IMR-90 (cell line): ENCODE results near the gene MYO1A. TPM values are rescaled to one million over a fixed set of nuclear protein-coding genes. Genes with fewer than 3 reads are reported as not detected.

Experiments used
- ATAC-seq: fragments of 200-7000 bp; cut with Tn5 transposase; 2 replicates; pipeline ENCODE4 v1.9.1; 2020; ENCODE audit warnings: low read depth, mild to moderate bottlenecking, moderate library complexity
- BruUV-seq: library from RNA; stranded (reverse); fragments of 400-500 nt; replicated peaks from 2 replicates; lab custom pipeline; 2021; lab: Mats Ljungman, UMichigan
- CTCF ChIA-PET: fragments of 300-600 bp; formaldehyde crosslinking; extraction: SDS; loops from one replicate; lab custom pipeline; 2021; ENCODE audit warnings: antibody characterized with exemption; lab: Yijun Ruan, JAX
- POLR2A ChIA-PET: fragments of 300-600 bp; sonication (Branson Sonifier 250); formaldehyde crosslinking; loops from one replicate; lab custom pipeline; 2022; ENCODE audit warnings: antibody characterized with exemption; ENCODE audit not compliant: unreplicated experiment; lab: Charles Lee
- DNase-seq: peaks from one replicate; pipeline ENCODE4 v3.0.0; 2013
- H2AFZ ChIP-seq: replicated peaks from 2 replicates; pipeline ENCODE3; 2013; ENCODE audit warnings: low read length, mild to moderate bottlenecking; ENCODE audit not compliant: poor library complexity
- H2AK5ac ChIP-seq: 2 replicates; pipeline ENCODE4 v1.6.1; 2013; ENCODE audit warnings: low read depth, low read length, inconsistent platforms
- H2AK9ac ChIP-seq: replicated peaks from 2 replicates; pipeline ENCODE3; 2013; ENCODE audit warnings: mild to moderate bottlenecking, low read depth, low read length, moderate library complexity; ENCODE audit not compliant: poor library complexity
- H2BK120ac ChIP-seq: 2 replicates; pipeline ENCODE4 v1.6.1; 2013; ENCODE audit warnings: low read depth, low read length, inconsistent platforms
- H2BK15ac ChIP-seq: 3 replicates; pipeline ENCODE4 v1.6.1; 2013; ENCODE audit warnings: low read depth, low read length, inconsistent platforms
- H2BK20ac ChIP-seq: 2 replicates; pipeline ENCODE4 v1.6.1; 2013; ENCODE audit warnings: low read depth, mild to moderate bottlenecking, inconsistent platforms, low read length, moderate library complexity
- H2BK5ac ChIP-seq: 2 replicates; pipeline ENCODE4 v1.6.1; 2013; ENCODE audit warnings: mild to moderate bottlenecking, low read depth, low read length, inconsistent platforms; ENCODE audit not compliant: poor library complexity, severe bottlenecking
- H3K14ac ChIP-seq: replicated peaks from 2 replicates; pipeline ENCODE4 v1.6.1; 2013; ENCODE audit warnings: low read depth, low read length, inconsistent platforms
- H3K18ac ChIP-seq: 2 replicates; pipeline ENCODE4 v1.6.1; 2013; ENCODE audit warnings: low read depth, low read length, control low read depth
- H3K23ac ChIP-seq: 2 replicates; pipeline ENCODE4 v1.6.1; 2013; ENCODE audit warnings: low read depth, low read length, inconsistent platforms
- H3K27ac ChIP-seq: 2 replicates; pipeline ENCODE4 v1.5.1; 2013; ENCODE audit warnings: mild to moderate bottlenecking, control low read depth, low read length; ENCODE audit not compliant: insufficient read depth
- H3K27me3 ChIP-seq: 2 replicates; pipeline ENCODE4 v1.6.1; 2013; ENCODE audit warnings: low read length; ENCODE audit not compliant: control insufficient read depth, insufficient read depth
- H3K36me3 ChIP-seq: 2 replicates; pipeline ENCODE4 v1.6.1; 2013; ENCODE audit warnings: low read length, mixed read lengths; ENCODE audit not compliant: control insufficient read depth, insufficient read depth
- H3K4ac ChIP-seq: 2 replicates; pipeline ENCODE4 v1.6.1; 2013; ENCODE audit warnings: low read depth, low read length, inconsistent platforms
- H3K4me1 ChIP-seq: 2 replicates; pipeline ENCODE4 v1.6.1; 2013; ENCODE audit warnings: low read length, mixed read lengths; ENCODE audit not compliant: control insufficient read depth, insufficient read depth
- H3K4me2 ChIP-seq: 2 replicates; pipeline ENCODE4 v1.6.1; 2013; ENCODE audit warnings: low read depth, mild to moderate bottlenecking, control low read depth, low read length, moderate library complexity
- H3K4me3 ChIP-seq: 2 replicates; pipeline ENCODE4 v1.5.1; 2013; ENCODE audit warnings: low read depth, mild to moderate bottlenecking, control low read depth, low read length, moderate library complexity; ENCODE audit not compliant: insufficient read depth
- H3K56ac ChIP-seq: 2 replicates; pipeline ENCODE4 v1.6.1; 2013; ENCODE audit warnings: low read length, inconsistent platforms; ENCODE audit not compliant: insufficient read depth; ENCODE audit errors: extremely low read depth
- H3K79me1 ChIP-seq, 2 experiments: 2 replicates each; pipeline ENCODE4 v1.6.1; 2013; ENCODE audit warnings: low read length in 2 of 2, inconsistent platforms in 1 of 2, low read depth in 1 of 2
- H3K9ac ChIP-seq: 2 replicates; pipeline ENCODE4 v1.6.1; 2013; ENCODE audit warnings: low read depth, low read length, control low read depth
- H3K9me1 ChIP-seq: 2 replicates; pipeline ENCODE4 v1.6.1; 2013; ENCODE audit warnings: low read length, inconsistent platforms; ENCODE audit not compliant: insufficient read depth
- H3K9me3 ChIP-seq: 2 replicates; pipeline ENCODE4 v1.6.1; 2013; ENCODE audit warnings: low read length; ENCODE audit not compliant: control insufficient read depth, insufficient read depth
- H4K20me1 ChIP-seq: 2 replicates; pipeline ENCODE4 v1.6.1; 2013; ENCODE audit warnings: low read length, inconsistent platforms; ENCODE audit not compliant: insufficient read depth
- H4K5ac ChIP-seq: 2 replicates; pipeline ENCODE4 v1.6.1; 2013; ENCODE audit warnings: mild to moderate bottlenecking, low read depth, low read length, control low read depth
- H4K8ac ChIP-seq, 2 experiments: 2 replicates each; pipeline ENCODE4 v1.6.1; 2013; ENCODE audit warnings: low read depth in 2 of 2, low read length in 2 of 2, control low read depth in 1 of 2, inconsistent platforms in 1 of 2
- H4K91ac ChIP-seq: 2 replicates; pipeline ENCODE4 v1.6.1; 2013; ENCODE audit warnings: low read depth, low read length, inconsistent platforms; ENCODE audit not compliant: insufficient read depth
- BHLHE40 ChIP-seq: fragments of 150-350 bp; IDR thresholded peaks from 2 replicates; pipeline ENCODE4 v1.6.1; 2016; ENCODE audit warnings: mild to moderate bottlenecking, low read depth, low read length
- CEBPB ChIP-seq: IDR thresholded peaks from 2 replicates; pipeline ENCODE4 v1.6.1; 2012; ENCODE audit warnings: low read depth, low read length, improper control_type of control experiment
- CHD1 ChIP-seq: IDR thresholded peaks from 2 replicates; pipeline ENCODE4 v1.6.1; 2012; ENCODE audit warnings: low read depth, low read length, improper control_type of control experiment
- CTCF ChIP-seq: conservative IDR thresholded peaks from 2 replicates; pipeline ENCODE4 v1.5.1; 2012; ENCODE audit warnings: mild to moderate bottlenecking, low read depth, low read length, improper control_type of control experiment
- FOS ChIP-seq: fragments of 150-350 bp; IDR thresholded peaks from 2 replicates; pipeline ENCODE4 v1.6.1; 2016; ENCODE audit warnings: low read depth, low read length
- MAFK ChIP-seq: IDR thresholded peaks from 2 replicates; pipeline ENCODE4 v1.6.1; 2012; ENCODE audit warnings: low read depth, low read length, improper control_type of control experiment
- MXI1 ChIP-seq: IDR thresholded peaks from 2 replicates; pipeline ENCODE4 v1.6.1; 2012; ENCODE audit warnings: low read depth, mild to moderate bottlenecking, low read length, moderate library complexity, borderline replicate concordance
- POLR2A ChIP-seq: IDR thresholded peaks from 2 replicates; pipeline ENCODE4 v1.6.1; 2012; ENCODE audit warnings: mild to moderate bottlenecking, low read depth, low read length
- RAD21 ChIP-seq: IDR thresholded peaks from 2 replicates; pipeline ENCODE4 v1.6.1; 2012; ENCODE audit warnings: low read length, improper control_type of control experiment
- RCOR1 ChIP-seq: IDR thresholded peaks from 2 replicates; pipeline ENCODE4 v1.6.1; 2012; ENCODE audit warnings: mild to moderate bottlenecking, low read length, improper control_type of control experiment; ENCODE audit not compliant: insufficient replicate concordance
- RFX5 ChIP-seq: IDR thresholded peaks from 2 replicates; pipeline ENCODE4 v1.8.0; 2012; ENCODE audit warnings: low read depth, mild to moderate bottlenecking, low read length, moderate library complexity
- SMC3 ChIP-seq: fragments of 150-350 bp; IDR thresholded peaks from 2 replicates; pipeline ENCODE4 v1.6.1; 2016; ENCODE audit warnings: low read depth, mild to moderate bottlenecking, antibody characterized with exemption, low read length, moderate library complexity
- WGBS, 2 experiments: methylation state at CpG; one replicate each; pipeline versions ENCODE4 v1.1.5 to v1.1.7; 2013; ENCODE audit warnings: missing lambda C conversion rate in 2 of 2; ENCODE audit not compliant: insufficient read length in 1 of 2; ENCODE audit errors: extremely low coverage in 2 of 2; 5-methylcytosine and 5-hydroxymethylcytosine counted together
- dilution Hi-C: fragments of 300-500 bp; cut with HindIII; formaldehyde crosslinking; loops from one replicate; pipeline ENCODE4 v1.14.3; 2018; ENCODE audit warnings: low sequenced_read_pairs; ENCODE audit not compliant: unreplicated experiment
- in situ Hi-C: fragments of 300-500 bp; cut with MboI; formaldehyde crosslinking; loops from 3 replicates; pipeline ENCODE4 v1.14.3; 2019; ENCODE audit warnings: low sequenced_read_pairs, inconsistent platforms, mixed read lengths
- intact Hi-C: fragments of 100-400 bp; cut with micrococcal nuclease; formaldehyde crosslinking; loops from 2 replicates; pipeline ENCODE4 v1.10.0; 2022
- polyA plus RNA-seq, 3 experiments: library from polyadenylated mRNA; depleted of rRNA; stranded (reverse); fragments of >200 nt; gene quantifications; 2 replicates each; pipeline ENCODE4 v1.2.3, GENCODE V29; 2012; ENCODE audit warnings: low replicate concordance in 1 of 3
- total RNA-seq: library from RNA; depleted of rRNA; stranded (reverse); fragments of >200 nt; gene quantifications from 2 replicates; pipeline ENCODE4 v1.2.3, GENCODE V29; 2012
- TF ChIP-seq, protein P1 (sequence below): fragments of 150-350 bp; IDR thresholded peaks from 2 replicates; pipeline ENCODE4 v1.6.1; 2016; ENCODE audit warnings: low read depth, mild to moderate bottlenecking, low read length, moderate library complexity, borderline replicate concordance

Gene MYO1A
- total and polyA plus RNA-seq, 2 of the 4 experiments (the other 2 are of a cell fraction): under 0.01 TPM; not detected in 1

- TF ChIP-seq SMC3: no peak
Observed at GRCh38 chr12:57019983-57020719, 29.8 kb downstream of the MYO1A start (continued).

- no peak overlapping the region for H3K9ac ChIP-seq
- no TSS peak for BruUV-seq
- no peaks in the 10 kb centered on the region for H3K79me1 ChIP-seq
- 0 out of 2 replicates have a peak overlapping the region, but pooled peaks have one; percentile 20 for H2AK5ac ChIP-seq
- no peak overlapping the region for H2AK9ac ChIP-seq
- H3K14ac ChIP-seq: no peak overlapping the region
- no peak overlapping the region for H2BK5ac ChIP-seq
- H3K18ac ChIP-seq: no peak overlapping the region
- ChIA-PET POLR2A (no interaction called here), CTCF (interaction anchor here (0.6 to 1.3 kb wide), 3 partner anchors 10 to 268 kb away, joined by 3 to 4 read pairs (median 3); no protein-coding TSS in a partner anchor)
- H3K9me3 ChIP-seq: no peaks in the 10 kb centered on the region
- DNase-seq (no peak), ATAC-seq (no peak)
- in situ Hi-C loops: loop anchor here (5.0 kb wide), 1 partner anchor 33 kb away; the partner anchor contains the start of gene MYO1A
- H3K4me1 ChIP-seq: peaks cover 5% of the 10 kb centered on the region; the same call in 1 of the 2 replicates
- H2BK20ac ChIP-seq: no peak overlapping the region
- H3K23ac ChIP-seq: no peak overlapping the region
- 0 out of 2 replicates have a peak, but pooled peaks cover 2% of the 10 kb centered on the region for H3K9me1 ChIP-seq
- H2AFZ ChIP-seq: peak overlapping the region; percentile 41
- 67% methylated on average over 1 of the region's 1 CpG; no CpG with 5 or more reads in 1 of the 2 experiments for WGBS, 2 experiments
- H3K4me2 ChIP-seq: no peak overlapping the region
- no peak overlapping the region; the same call in 1 of the 2 replicates for H4K91ac ChIP-seq
- no peak overlapping the region for H4K5ac ChIP-seq
- no peak overlapping the region for H3K4ac ChIP-seq
- peaks cover 24% of the 10 kb centered on the region for H3K27me3 ChIP-seq
- H2BK120ac ChIP-seq: no peak overlapping the region
- dilution Hi-C loops: no loop called here
- no peaks in the 10 kb centered on the region for H3K36me3 ChIP-seq
- H3K56ac ChIP-seq: no peak overlapping the region
- H3K4me3 ChIP-seq: no peak overlapping the region
- H4K8ac ChIP-seq: no peak overlapping the region; a peak in 1 of 4 replicates
- intact Hi-C loops: no loop called here
- no peaks in the 10 kb centered on the region for H4K20me1 ChIP-seq
- no peak overlapping the region for H2BK15ac ChIP-seq
- no peak overlapping the region for H3K27ac ChIP-seq
- TF ChIP-seq MAFK (no peak), RFX5 (no peak), CTCF (no peak), POLR2A (no peak), SMC3 (no peak), RCOR1 (no peak), CEBPB (no peak), CHD1 (no peak), RAD21 (no peak), FOS (no peak), MXI1 (no peak), BHLHE40 (no peak)
- TF ChIP-seq, protein P1, sequence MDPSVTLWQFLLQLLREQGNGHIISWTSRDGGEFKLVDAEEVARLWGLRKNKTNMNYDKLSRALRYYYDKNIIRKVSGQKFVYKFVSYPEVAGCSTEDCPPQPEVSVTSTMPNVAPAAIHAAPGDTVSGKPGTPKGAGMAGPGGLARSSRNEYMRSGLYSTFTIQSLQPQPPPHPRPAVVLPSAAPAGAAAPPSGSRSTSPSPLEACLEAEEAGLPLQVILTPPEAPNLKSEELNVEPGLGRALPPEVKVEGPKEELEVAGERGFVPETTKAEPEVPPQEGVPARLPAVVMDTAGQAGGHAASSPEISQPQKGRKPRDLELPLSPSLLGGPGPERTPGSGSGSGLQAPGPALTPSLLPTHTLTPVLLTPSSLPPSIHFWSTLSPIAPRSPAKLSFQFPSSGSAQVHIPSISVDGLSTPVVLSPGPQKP: no peak
Observed at GRCh38 chr12:57018906-57019305, 31.0 kb downstream of the MYO1A start.
